Neutrophil (primary cell): ENCODE data around the gene HPCA.
"Not testable (repeated sequence)": the region's sequence is repeated elsewhere in the genome, so short reads cannot be mapped to it uniquely, and the experiment has no call there.

ENCODE experiments used
- H3K27ac ChIP-seq: fragments of 200-600 bp; sonication (generic); 2 replicates; pipeline ENCODE4 v1.5.1; 2016; ENCODE audit warnings: mild to moderate bottlenecking, moderate library complexity
- H3K27me3 ChIP-seq: fragments of 200-600 bp; sonication (generic); 2 replicates; pipeline ENCODE4 v1.6.0; 2016; ENCODE audit warnings: mild to moderate bottlenecking
- H3K36me3 ChIP-seq: fragments of 200-600 bp; sonication (generic); 2 replicates; pipeline ENCODE4 v1.5.1; 2017
- H3K4me1 ChIP-seq, 2 experiments: fragments of 200-600 bp in 1 of 2; sonication (generic) in 1 of 2; 1 replicate in 1 of 2; 2 replicates in 1 of 2; pipeline versions ENCODE4 v1.5.1 to v1.6.1; 2013 to 2016; ENCODE audit warnings: low read depth in 1 of 2, low read length in 1 of 2, mild to moderate bottlenecking in 1 of 2, moderate library complexity in 1 of 2; ENCODE audit not compliant: control insufficient read depth in 1 of 2, insufficient read depth in 1 of 2
- H3K4me3 ChIP-seq, 2 experiments: fragments of 200-600 bp in 1 of 2; sonication (generic) in 1 of 2; 1 replicate in 1 of 2; 2 replicates in 1 of 2; pipeline ENCODE4 v1.5.1; 2013 to 2016; ENCODE audit warnings: low read depth in 1 of 2, low read length in 1 of 2, mild to moderate bottlenecking in 1 of 2, moderate library complexity in 1 of 2
- H3K9me3 ChIP-seq: fragments of 200-600 bp; sonication (generic); 2 replicates; pipeline ENCODE4 v1.5.1; 2016
- TF ChIP-seq, protein P1 (sequence below): fragments of 200-600 bp; sonication (generic); IDR thresholded peaks from 2 replicates; pipeline ENCODE4 v1.5.1; 2016; ENCODE audit warnings: antibody characterized with exemption

HPCA gene

DNA sequence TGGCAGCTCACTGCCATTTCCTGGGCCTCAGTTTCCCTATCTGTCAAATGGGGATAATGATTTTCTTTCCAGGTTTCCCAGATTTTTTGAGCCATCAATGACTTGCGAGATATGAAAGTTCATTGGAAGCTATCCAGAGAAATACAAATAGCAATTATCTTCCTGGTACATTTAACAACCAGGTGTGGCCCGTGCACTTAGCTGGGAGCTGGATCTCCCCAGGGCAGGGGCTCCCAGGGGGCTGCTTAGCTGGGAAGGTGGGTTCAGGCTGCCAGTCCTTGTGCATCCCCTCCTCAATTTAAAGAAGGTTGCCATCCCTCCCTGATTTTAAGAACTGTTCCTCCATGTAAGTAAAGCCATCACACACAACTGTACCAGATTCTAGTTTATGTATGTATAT lies 18.5 kb downstream of the HPCA start:
- TF ChIP-seq, protein P1, sequence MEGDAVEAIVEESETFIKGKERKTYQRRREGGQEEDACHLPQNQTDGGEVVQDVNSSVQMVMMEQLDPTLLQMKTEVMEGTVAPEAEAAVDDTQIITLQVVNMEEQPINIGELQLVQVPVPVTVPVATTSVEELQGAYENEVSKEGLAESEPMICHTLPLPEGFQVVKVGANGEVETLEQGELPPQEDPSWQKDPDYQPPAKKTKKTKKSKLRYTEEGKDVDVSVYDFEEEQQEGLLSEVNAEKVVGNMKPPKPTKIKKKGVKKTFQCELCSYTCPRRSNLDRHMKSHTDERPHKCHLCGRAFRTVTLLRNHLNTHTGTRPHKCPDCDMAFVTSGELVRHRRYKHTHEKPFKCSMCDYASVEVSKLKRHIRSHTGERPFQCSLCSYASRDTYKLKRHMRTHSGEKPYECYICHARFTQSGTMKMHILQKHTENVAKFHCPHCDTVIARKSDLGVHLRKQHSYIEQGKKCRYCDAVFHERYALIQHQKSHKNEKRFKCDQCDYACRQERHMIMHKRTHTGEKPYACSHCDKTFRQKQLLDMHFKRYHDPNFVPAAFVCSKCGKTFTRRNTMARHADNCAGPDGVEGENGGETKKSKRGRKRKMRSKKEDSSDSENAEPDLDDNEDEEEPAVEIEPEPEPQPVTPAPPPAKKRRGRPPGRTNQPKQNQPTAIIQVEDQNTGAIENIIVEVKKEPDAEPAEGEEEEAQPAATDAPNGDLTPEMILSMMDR: no peak
- no peak overlapping the region for H3K4me3 ChIP-seq

DNA sequence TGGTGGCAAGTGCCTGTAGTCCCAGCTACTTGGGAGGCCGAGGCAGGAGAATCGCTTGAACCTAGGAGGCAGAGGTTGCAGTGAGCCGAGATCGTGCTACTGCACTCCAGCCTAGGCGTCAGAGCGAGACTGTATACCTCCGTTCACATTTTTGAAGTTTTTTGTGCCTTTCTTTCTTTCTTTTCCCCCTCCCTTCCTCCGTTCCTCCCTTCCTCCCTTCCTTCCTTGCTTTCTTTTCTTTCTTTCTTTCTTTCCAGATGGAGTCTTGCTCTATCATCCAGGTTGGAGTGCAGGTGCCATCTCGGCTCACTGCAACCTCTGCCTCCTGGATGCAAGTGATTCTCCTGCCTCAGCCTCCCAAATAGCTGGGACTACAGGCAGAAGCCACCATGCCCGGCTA lies 19.3 kb downstream of the HPCA start:
- H3K27ac ChIP-seq: not testable (repeated sequence)
- H3K27me3 ChIP-seq: peaks cover 99% of the 10 kb centered on the region

More for the DNA sequence above, 18.5 kb downstream of the HPCA start:
- no peaks in the 10 kb centered on the region for H3K36me3 ChIP-seq
- H3K4me1 ChIP-seq: no peaks in the 10 kb centered on the region
- peaks cover 99% of the 10 kb centered on the region for H3K27me3 ChIP-seq
- H3K27ac ChIP-seq: no peak overlapping the region
- H3K9me3 ChIP-seq: no peaks in the 10 kb centered on the region

DNA sequence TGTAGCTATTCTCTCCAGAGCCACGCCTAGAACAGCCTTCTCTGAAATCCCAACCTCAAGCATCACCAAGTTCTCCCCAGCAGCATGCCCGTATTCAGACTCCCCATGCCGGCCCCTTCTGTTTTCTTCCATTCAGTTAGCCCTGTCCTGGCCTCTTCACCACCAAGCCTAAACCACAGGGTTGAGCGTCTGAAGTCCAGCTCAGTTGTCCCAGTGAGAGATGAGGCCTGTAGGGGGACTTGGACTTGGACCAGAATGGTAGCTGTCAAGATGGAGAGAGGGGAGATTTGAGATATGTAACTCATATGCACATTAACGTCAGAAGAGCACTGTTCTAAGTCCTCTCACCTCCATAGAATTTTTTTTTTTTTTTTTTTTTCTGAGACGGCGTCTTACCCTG lies 20.4 kb downstream of the HPCA start:
- no peaks in the 10 kb centered on the region for H3K36me3 ChIP-seq
- peaks cover 97% of the 10 kb centered on the region for H3K27me3 ChIP-seq
- TF ChIP-seq, protein P1: no peak
- H3K4me1 ChIP-seq: no peaks in the 10 kb centered on the region
- no peaks in the 10 kb centered on the region for H3K9me3 ChIP-seq
- H3K27ac ChIP-seq: no peak overlapping the region
- H3K4me3 ChIP-seq: no peak overlapping the region

More for the DNA sequence above, 19.3 kb downstream of the HPCA start:
- H3K9me3 ChIP-seq, H3K36me3 ChIP-seq, H3K4me3 ChIP-seq, H3K4me1 ChIP-seq: not testable (repeated sequence)

DNA sequence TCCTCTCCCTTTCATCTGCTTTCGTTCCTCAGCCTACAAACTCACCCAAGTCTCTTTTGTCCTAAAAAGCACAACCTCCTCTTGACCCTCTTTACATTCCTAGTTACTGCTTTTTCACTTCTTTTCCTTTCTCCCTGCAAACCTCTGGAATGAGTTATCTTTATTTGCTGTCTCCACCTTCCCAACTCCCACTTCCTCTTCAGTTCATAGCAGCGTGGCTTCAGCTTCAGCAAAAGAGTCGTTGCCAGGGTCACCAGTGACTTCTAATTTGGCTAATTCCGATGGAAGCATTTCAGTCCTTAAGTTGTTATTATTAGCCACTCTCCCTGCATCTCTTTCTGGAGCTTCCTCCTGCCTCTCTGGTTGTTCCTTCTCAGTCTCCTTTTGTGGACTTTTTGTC lies 21.1 kb downstream of the HPCA start:
- Histone ChIP-seq H3K4me3 (no peak overlapping the region), H3K36me3 (no peaks in the 10 kb centered on the region), H3K27me3 (peaks cover 89% of the 10 kb centered on the region), H3K27ac (no peak overlapping the region), H3K4me1 (no peaks in the 10 kb centered on the region), H3K9me3 (no peaks in the 10 kb centered on the region)
- TF ChIP-seq, protein P1: no peak

DNA sequence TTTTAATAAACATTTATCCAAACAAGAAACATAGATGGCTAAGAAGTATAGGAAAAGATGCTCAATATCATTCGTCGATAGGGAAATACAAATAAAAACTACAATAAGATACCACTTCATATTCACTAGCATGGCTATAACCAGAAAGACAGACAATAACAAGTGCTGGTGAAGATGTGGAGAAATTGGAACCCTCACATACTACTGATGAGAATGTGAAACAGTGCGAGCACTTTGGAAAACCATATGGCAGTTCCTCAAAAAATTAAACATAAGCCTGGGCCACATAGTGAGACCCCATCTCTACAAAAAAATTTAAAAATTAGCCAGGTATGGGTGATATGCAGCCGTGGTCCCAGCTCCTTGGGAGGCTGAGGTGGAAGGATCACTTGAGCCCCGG lies 24.0 kb downstream of the HPCA start:
- H3K27ac ChIP-seq: no peak overlapping the region

DNA sequence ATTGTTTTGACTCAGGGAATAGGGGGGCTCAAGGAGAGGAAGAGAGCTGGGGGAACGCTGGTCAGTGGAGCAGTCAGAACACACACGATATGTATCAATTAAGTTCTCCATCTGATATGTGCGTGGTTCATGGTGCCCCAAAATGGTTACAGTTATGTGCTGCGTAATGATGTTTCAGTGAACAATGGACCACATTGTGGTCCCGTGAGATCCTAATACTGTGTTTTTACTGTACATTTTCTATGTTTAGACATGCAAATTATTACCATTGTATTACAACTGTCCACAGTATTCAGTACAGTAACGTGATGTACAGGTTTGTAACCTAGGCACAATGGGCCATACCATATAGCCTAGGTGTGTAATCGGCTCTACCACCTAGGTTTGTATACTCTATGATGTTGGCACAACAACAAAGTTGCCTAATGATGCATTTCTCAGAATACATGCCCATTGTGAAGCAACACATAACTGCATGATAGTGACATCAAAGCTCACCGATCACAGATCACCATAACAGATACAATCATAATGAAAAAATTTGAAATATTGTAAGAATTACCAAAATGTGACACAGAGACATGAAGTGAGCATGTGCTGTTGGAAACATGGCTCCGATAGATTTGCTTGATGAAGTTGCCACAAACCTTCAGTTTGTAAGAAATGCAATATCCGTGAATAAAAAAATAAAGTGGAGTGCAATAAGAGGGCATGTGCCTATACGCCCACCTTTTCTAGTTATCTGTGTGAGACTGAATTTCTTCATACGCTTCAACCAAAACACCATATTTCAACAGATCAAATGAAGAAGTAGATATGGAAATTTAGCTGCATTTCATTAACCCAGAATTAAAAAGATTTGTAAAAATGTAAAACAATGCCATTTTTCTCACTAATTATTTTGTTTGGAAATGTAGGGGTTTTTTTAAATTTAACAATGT lies 29.7 kb downstream of the HPCA start:
- no peak overlapping the region for H3K27ac ChIP-seq
- no peaks in the 10 kb centered on the region for H3K36me3 ChIP-seq
- TF ChIP-seq, protein P1: no peak
- H3K27me3 ChIP-seq: peaks cover 73% of the 10 kb centered on the region
- H3K4me1 ChIP-seq: no peaks in the 10 kb centered on the region
- H3K9me3 ChIP-seq: no peaks in the 10 kb centered on the region
- H3K4me3 ChIP-seq: no peak overlapping the region

More for the DNA sequence above, 24.0 kb downstream of the HPCA start:
- Histone ChIP-seq H3K36me3 (no peaks in the 10 kb centered on the region), H3K9me3 (no peaks in the 10 kb centered on the region), H3K4me1 (no peaks in the 10 kb centered on the region), H3K27me3 (peaks cover 72% of the 10 kb centered on the region), H3K4me3 (no peak overlapping the region)
- TF ChIP-seq, protein P1: no peak
